Left kidney (tissue), 2 donors: ENCODE results near the gene ERGIC2. TPM values are rescaled to one million over a fixed set of nuclear protein-coding genes. Genes with fewer than 3 reads are reported as not detected.
"Not testable (repeated sequence)": the region's sequence is repeated elsewhere in the genome, so short reads cannot be mapped to it uniquely, and the experiment has no call there.

Source experiments
- DNase-seq: peaks from one replicate; pipeline ENCODE4 v3.0.0-alpha.2; 2013
- polyA plus RNA-seq: library from polyadenylated mRNA; unstranded; fragments of 120-200 nt; gene quantifications from one replicate; pipeline ENCODE4 v1.2.1, GENCODE V29; 2013; ENCODE audit not compliant: insufficient read length

The ERGIC2 gene
- polyA plus RNA-seq, 1 donor: 101 TPM

DNA sequence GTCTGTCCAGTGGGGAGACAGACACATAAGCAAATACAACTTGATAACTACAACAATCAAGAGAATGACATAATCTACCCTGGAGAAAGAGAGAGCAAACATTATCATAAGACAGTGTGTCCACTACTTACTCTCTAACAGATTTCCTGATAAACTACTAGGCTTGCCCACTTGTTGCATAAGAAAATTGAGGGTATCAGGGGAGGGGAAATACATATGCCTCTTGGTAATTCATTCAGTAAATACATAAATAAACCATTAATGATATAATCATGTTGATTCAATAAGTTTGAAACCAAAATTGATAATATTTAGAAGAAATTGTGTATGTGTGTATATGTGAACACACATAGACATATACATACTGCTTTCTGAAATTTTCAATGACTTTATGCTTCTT is 76.6 kb downstream of the ERGIC2 start:
- no peak for DNase-seq

- no peak for DNase-seq
Measured at GRCh38 chr12:29301114-29301513, 79.9 kb downstream of the ERGIC2 start.

DNA sequence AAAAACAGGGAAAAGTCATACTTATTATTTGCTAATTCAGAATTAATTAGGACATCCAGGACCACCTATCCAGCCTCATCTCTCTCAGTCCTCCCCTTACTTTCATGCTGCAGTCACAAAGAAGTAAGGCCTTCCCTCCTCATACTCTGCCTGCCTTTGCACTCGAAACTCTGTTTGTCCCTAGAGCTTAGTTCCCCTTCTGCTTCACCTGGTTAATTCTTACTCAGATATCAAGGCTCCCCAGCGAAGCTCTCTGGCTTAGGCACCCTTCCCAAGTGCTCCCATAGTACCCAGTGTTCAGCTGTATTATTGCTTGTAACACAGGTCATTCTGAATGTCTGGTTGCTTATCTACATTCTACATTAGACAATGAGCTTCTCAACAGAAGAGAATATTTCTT is 81.3 kb downstream of the ERGIC2 start:
- DNase-seq: no peak

- peak; percentile 25 for DNase-seq
Measured at GRCh38 chr12:29291226-29291625, 89.7 kb downstream of the ERGIC2 start.

- not testable (repeated sequence) for DNase-seq
Measured at GRCh38 chr12:29290475-29290874, 90.5 kb downstream of the ERGIC2 start.

DNA sequence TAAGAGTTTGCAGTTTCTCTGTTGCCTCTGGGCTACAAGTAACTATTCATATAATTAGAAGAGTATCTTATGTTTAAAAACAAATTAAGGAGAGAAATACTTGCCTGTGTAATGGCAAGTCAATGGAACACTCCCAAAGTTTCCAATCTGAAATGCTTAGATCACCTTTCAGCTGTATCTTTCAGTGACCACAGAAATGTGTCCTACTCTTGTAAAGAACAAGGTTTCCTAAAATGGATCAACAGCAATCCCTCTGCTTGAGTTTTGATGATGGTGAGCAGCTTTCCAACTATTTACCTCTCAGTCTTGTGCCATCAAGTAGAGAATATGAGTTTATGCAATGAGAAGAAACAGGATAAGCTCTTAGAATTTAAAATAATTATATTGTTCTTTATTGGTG is 92.9 kb downstream of the ERGIC2 start:
- DNase-seq: no peak

DNA sequence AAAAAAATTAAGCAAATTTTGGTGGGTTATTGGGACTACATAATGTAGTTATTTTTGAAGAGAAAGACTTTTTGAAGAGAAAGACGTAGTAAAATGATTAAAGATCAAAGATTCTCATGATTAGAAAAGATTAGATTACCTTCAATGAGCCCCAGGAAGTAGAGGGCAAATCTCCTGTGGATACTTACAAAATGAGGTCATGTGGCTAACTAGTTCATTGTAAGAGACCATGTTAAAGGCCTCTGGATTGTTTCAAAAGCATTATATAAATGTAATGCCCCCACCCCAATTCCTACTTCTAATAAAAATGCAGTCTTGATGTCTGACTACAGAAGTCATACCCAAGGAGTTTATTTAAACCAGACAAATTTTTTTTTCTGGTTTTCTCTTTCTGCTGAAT is 93.3 kb downstream of the ERGIC2 start:
- no peak for DNase-seq

Other genes with a start within 250 kb of the ERGIC2 start
- gene FAR2, start 231.9 kb downstream of the ERGIC2 start, polyA plus RNA-seq: 42.1 TPM
- 0.78 TPM for gene OVCH1, start 116.5 kb upstream of the ERGIC2 start, polyA plus RNA-seq